ENCODE measurements around the gene C1orf167.

Gene C1orf167

GRCh38 chr1:11769274-11769673, 7.3 kb downstream of the C1orf167 start:
- H3K4me3 ChIP-seq (replicated peaks; ENCODE audit: low read depth, low read length) = no peak overlapping the region
- DNase-seq (ENCODE audit: low read depth) = no peak
- TF ChIP-seq CTCF (IDR thresholded peaks at IDR 0.05; ENCODE audit: low read length, missing control alignments) = no peak

GRCh38 chr1:11770011-11770410, 8.0 kb downstream of the C1orf167 start:
- no peak for DNase-seq (ENCODE audit: low read depth)
- H3K4me3 ChIP-seq (replicated peaks; ENCODE audit: low read depth, low read length) = no peak overlapping the region
- no peak for TF ChIP-seq CTCF (IDR thresholded peaks at IDR 0.05; ENCODE audit: low read length, missing control alignments)

- TF ChIP-seq CTCF (IDR thresholded peaks at IDR 0.05; ENCODE audit: low read length, missing control alignments) = no peak
- H3K4me3 ChIP-seq (replicated peaks; ENCODE audit: low read depth, low read length) = no peak overlapping the region
These were observed 9.6 kb downstream of the C1orf167 start for GRCh38 chr1:11771481-11772043.

GRCh38 chr1:11772458-11772857, 10.5 kb downstream of the C1orf167 start:
- H3K4me3 ChIP-seq (replicated peaks; ENCODE audit: low read depth, low read length) = no peak overlapping the region
- no peak for TF ChIP-seq CTCF (IDR thresholded peaks at IDR 0.05; ENCODE audit: low read length, missing control alignments)

More at GRCh38 chr1:11771481-11772043, 9.6 kb downstream of the C1orf167 start:
- DNase-seq (ENCODE audit: low read depth) = no peak

GRCh38 chr1:11774753-11775152, 12.8 kb downstream of the C1orf167 start:
- TF ChIP-seq CTCF (IDR thresholded peaks at IDR 0.05; ENCODE audit: low read length, missing control alignments) = no peak
- H3K4me3 ChIP-seq (replicated peaks; ENCODE audit: low read depth, low read length) = no peak overlapping the region
- DNase-seq (ENCODE audit: low read depth) = no peak

More at GRCh38 chr1:11772458-11772857, 10.5 kb downstream of the C1orf167 start:
- no peak for DNase-seq (ENCODE audit: low read depth)

GRCh38 chr1:11777658-11778322, 15.8 kb downstream of the C1orf167 start:
- TF ChIP-seq CTCF (IDR thresholded peaks at IDR 0.05; ENCODE audit: low read length, missing control alignments) = no peak
- no peak for DNase-seq (ENCODE audit: low read depth)
- no peak overlapping the region for H3K4me3 ChIP-seq (replicated peaks; ENCODE audit: low read depth, low read length)

- TF ChIP-seq CTCF (IDR thresholded peaks at IDR 0.05; ENCODE audit: low read length, missing control alignments) = no peak
- DNase-seq (ENCODE audit: low read depth) = no peak
These were observed 16.3 kb downstream of the C1orf167 start for GRCh38 chr1:11778336-11778735.

More at GRCh38 chr1:11778336-11778735, 16.3 kb downstream of the C1orf167 start:
- H3K4me3 ChIP-seq (replicated peaks; ENCODE audit: low read depth, low read length) = no peak overlapping the region

All from fibroblast of pulmonary artery (primary cell).